Daoy (cell line): ENCODE data around the gene KLLN. TPM values are rescaled to one million over a fixed set of nuclear protein-coding genes. Genes with fewer than 3 reads are reported as not detected.
"Not testable (repeated sequence)": the region's sequence is repeated elsewhere in the genome, so short reads cannot be mapped to it uniquely, and the experiment has no call there.

Source experiments
- DNase-seq: peaks from one replicate; pipeline ENCODE4 v3.0.0-alpha.2; 2015; ENCODE audit warnings: low read depth
- total RNA-seq: library from RNA; depleted of rRNA; stranded (reverse); fragments of >200 nt; shearing (Covaris generic); gene quantifications from 2 replicates; pipeline ENCODE4 v1.2.3, GENCODE V29; 2014

The KLLN gene
- total RNA-seq, 1 experiment from 2014 or later = not detected

DNA sequence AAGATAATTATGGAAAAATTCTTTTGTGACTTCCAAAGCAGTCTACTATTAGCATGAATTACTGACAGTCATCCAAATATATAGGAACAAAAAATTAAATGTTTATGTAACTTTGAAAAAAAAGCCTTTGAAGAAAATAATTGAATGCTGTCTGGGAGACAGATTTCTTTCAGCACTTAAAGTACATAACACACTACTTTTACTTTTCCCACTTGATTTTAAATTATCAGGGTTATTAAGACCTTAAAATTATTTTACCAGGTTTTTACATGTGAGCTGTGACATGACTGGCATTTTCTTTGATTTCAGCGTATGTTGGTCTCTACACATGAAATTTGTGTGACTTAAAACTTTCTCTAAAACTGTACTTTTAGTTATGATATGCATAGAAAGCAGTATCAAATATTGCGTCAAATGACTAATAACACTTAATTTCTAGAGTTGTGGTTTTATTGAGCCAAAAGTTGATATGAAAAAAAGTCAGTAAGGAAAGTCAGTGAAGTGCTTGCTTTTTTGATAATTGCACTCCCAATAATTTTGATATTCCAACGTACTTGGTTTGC, 3.2 kb upstream of the KLLN start:
- DNase-seq = no peak

DNA sequence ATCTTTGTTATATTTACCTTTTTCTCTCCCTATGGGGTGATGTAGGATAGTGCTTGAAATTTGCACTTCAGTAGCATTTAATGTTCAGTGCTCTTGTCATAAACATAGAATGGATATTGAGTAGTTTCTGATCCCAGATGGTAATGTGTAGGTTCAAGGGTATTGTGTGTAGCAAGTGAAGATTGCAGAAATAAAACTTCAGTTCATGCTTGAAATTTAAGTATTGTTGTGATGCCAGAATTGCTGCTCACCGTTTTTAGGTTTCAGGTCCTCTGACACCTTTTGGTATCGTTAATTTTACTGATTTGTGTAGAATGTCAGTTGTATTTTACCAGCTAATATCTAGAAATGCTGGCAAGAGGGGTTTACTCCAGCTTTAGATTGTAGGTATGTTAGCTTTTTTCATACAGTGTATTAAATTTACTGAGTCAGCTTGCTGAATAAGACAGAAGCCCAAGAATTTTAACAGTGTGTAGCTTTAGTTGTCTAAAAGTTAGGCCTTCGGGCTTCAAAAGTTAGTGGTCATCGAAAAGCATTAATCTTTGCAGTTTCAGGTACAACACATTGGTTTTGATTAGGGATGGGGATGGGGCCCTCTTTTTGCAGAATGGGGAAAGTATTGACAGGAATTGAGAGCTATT, 2.0 kb upstream of the KLLN start:
- no peak for DNase-seq

- no peak for DNase-seq
These were observed 1.2 kb upstream of the KLLN start for GRCh38 chr10:87864496-87865059.

GRCh38 chr10:87863951-87864495, 690 bp upstream of the KLLN start:
- DNase-seq = peak; percentile 35

DNA sequence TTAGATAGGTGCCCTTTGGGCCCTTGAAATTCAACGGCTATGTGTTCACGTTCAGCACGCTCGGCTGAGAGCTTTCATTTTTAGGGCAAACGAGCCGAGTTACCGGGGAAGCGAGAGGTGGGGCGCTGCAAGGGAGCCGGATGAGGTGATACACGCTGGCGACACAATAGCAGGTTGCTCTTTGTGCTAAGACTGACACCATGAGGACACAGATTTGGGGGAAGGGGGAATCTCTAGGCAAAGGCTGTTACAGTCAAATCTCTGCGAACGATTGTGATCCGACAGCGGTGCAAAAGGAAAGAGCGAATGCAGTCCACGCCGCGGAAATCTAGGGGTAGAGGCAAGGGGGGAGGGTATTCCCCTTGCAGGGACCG, 667 bp downstream of the KLLN start:
- DNase-seq = peak; percentile 52

DNA sequence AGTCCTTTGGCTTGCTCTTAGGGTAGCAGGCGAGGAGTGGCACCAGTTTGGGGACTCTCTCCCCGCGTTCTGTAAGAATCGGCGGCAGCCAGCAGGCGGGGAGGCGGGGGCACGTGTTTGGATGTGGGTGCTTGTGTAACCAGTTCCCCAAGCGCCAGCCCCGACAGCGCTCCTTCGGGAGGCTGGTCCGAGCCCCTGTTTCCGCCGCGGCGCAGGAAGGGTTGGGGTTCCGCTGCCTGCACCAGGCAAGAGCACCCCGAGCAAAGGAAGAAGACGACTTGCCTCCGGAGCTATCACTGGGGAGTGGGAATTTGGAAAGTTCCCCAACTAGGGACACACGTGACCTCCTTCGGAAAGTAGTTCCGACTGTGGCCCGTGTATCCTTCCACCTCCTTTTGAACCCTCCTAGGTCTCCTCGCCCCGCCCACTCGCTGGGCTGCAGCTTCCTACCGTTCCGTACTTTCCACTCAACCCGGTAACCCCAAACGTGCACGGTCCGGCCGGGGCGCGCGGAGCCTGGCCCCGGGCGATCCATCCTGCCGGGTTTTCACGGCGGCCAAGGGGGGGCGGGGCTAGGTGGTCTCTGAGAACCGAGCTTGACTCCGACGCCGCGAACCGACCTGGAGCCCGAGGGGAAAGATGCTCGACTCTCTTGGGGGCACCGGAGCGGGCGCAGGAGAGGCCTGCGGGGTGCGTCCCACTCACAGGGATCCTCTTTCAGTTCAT, 1.2 kb downstream of the KLLN start:
- peak; percentile 73 for DNase-seq

GRCh38 chr10:87861566-87861952, 1.8 kb downstream of the KLLN start:
- DNase-seq = no peak

GRCh38 chr10:87860816-87861403, 2.4 kb downstream of the KLLN start:
- DNase-seq = no peak

GRCh38 chr10:87860156-87860795, 3.1 kb downstream of the KLLN start:
- DNase-seq = peak; percentile 36

GRCh38 chr10:87855665-87856064, 7.7 kb downstream of the KLLN start:
- not testable (repeated sequence) for DNase-seq

DNA sequence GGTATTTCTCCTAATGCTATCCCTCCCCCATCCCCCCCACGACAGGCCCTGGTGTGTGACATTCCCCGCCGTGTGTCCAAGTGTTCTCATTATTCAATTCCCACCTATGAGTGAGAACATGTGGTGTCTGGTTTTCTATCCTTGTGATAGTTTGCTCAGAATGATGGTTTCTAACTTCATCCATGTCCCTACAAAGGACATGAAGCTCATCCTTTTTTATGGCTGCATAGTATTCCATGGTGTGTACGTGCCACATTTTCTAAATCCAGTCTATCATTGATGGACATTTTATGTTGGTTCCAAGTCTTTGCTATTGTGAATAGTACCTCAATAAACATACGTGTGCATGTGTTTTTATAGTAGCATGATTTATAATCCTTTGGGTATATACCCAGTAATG, 8.1 kb downstream of the KLLN start:
- DNase-seq = not testable (repeated sequence)

DNA sequence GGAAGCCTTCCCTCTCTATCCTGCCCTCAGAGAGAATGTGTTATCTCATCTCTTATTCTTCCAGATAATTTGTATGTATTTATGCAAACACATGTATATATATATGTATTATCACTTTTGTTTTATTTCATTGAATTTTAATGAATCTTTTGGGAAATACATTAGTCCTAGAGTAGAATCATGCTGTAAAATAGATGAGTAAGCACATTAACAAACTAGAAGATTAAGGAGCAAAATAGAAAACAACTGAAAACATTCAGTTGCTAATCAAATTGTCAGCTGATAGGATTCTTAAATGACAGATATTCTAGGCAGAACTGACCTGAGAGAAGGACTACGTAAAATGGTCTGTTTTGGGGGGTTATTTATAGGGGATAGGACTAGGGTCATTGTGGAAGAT, 11.2 kb downstream of the KLLN start:
- no peak for DNase-seq

DNA sequence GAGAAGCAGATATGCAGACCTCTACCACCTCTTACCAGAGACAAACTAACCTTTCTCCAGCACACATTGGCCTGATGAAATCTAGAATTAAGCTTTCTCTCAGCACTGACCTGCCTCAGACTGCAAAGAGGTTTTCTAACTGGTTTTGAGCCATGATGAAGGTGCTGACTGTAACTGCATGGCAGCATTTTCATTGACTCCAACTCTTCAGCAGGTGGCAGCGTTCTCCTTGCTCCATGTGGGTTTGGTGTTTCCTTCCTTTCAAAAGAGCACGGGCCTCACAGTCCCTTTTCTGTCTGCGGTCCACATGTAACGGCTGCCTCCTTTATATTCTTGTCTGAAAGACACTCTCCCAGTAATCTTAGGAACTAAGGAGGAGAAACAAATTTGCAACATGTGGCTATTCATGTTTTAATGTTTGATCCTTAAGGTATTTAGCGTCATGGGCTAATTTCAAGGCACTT, 12.6 kb downstream of the KLLN start:
- DNase-seq = peak; percentile 48

- no peak for DNase-seq
These were observed 14.3 kb downstream of the KLLN start for GRCh38 chr10:87849001-87849400.

GRCh38 chr10:87847550-87847949, 15.8 kb downstream of the KLLN start:
- DNase-seq = no peak

GRCh38 chr10:87846711-87847110, 16.6 kb downstream of the KLLN start:
- not testable (repeated sequence) for DNase-seq

- peak; percentile 83 for DNase-seq
These were observed 17.3 kb downstream of the KLLN start for GRCh38 chr10:87846023-87846422.

DNA sequence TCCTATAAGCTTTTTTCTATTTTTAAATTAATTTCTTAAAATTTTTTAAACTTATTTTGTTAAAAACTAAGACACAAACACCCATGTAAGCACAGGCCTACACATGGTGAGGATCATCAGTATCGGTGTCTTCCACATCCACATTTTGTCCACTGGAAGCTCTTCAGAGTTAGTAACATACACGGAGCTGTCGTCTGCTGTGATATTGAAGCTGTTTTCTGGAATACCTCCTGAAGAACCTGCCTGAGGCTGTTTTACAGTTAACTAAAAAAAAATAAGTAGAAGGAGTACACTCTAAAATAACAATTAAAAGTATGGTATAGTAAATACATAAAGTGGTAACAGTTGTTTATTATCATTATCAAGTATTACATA, 17.7 kb downstream of the KLLN start:
- peak; percentile 2 for DNase-seq

- DNase-seq = peak; percentile 63
These were observed 18.3 kb downstream of the KLLN start for GRCh38 chr10:87844837-87845623.

GRCh38 chr10:87843714-87844113, 19.6 kb downstream of the KLLN start:
- DNase-seq = no peak
